Smooth muscle cell (in vitro differentiated cells): ENCODE results near the gene WNT16. TPM values are rescaled to one million over a fixed set of nuclear protein-coding genes. Genes with fewer than 3 reads are reported as not detected.

Experiments used
- DNase-seq: peaks from one replicate; lab custom pipeline; 2025; ENCODE audit not compliant: unreplicated experiment; lab: John Stamatoyannopoulos, UW
- H2AFZ ChIP-seq: fragments of 200-600 bp; sonication (generic); 2 replicates; pipeline ENCODE4 v1.6.0; 2016; ENCODE audit warnings: antibody characterized with exemption, low read depth, mild to moderate bottlenecking
- H3F3A ChIP-seq: fragments of 200-600 bp; sonication (generic); 2 replicates; pipeline ENCODE4 v1.6.0; 2017; ENCODE audit warnings: antibody characterized with exemption, low read depth
- H3K27ac ChIP-seq: fragments of 200-600 bp; sonication (generic); 2 replicates; pipeline ENCODE4 v1.5.1; 2016; ENCODE audit warnings: low read depth, mild to moderate bottlenecking
- H3K27me3 ChIP-seq: fragments of 200-600 bp; sonication (generic); 2 replicates; pipeline ENCODE4 v1.6.1; 2016; ENCODE audit warnings: low read depth, mild to moderate bottlenecking
- H3K36me3 ChIP-seq: fragments of 200-600 bp; sonication (generic); 2 replicates; pipeline ENCODE4 v1.5.1; 2016; ENCODE audit warnings: low read depth
- H3K4me1 ChIP-seq: fragments of 200-600 bp; sonication (generic); 2 replicates; pipeline ENCODE4 v1.5.1; 2016; ENCODE audit warnings: low read depth
- H3K4me2 ChIP-seq: fragments of 200-600 bp; sonication (generic); 2 replicates; pipeline ENCODE4 v1.6.0; 2016; ENCODE audit warnings: mild to moderate bottlenecking
- H3K4me3 ChIP-seq: fragments of 200-600 bp; sonication (generic); 2 replicates; pipeline ENCODE4 v1.5.1; 2016; ENCODE audit warnings: mild to moderate bottlenecking
- H3K79me2 ChIP-seq: fragments of 200-600 bp; sonication (generic); 2 replicates; pipeline ENCODE4 v1.6.0; 2016; ENCODE audit warnings: low read depth, mild to moderate bottlenecking
- H3K9ac ChIP-seq: fragments of 200-600 bp; sonication (generic); 2 replicates; pipeline ENCODE4 v1.6.0; 2016; ENCODE audit warnings: low read depth
- H3K9me3 ChIP-seq: fragments of 200-600 bp; sonication (generic); replicated peaks from 2 replicates; pipeline ENCODE4 v1.5.1; 2016; ENCODE audit warnings: low read depth
- H4K20me1 ChIP-seq: fragments of 200-600 bp; sonication (generic); 2 replicates; pipeline ENCODE4 v1.6.0; 2016; ENCODE audit warnings: low read depth
- CTCF ChIP-seq: fragments of 200-600 bp; sonication (generic); IDR thresholded peaks from 2 replicates; pipeline ENCODE4 v1.5.1; 2017; ENCODE audit warnings: borderline replicate concordance, mild to moderate bottlenecking, antibody characterized with exemption; ENCODE audit not compliant: insufficient read depth, poor library complexity, severe bottlenecking
- WGBS: methylation state at CpG from one replicate; pipeline ENCODE4 v1.1.7; 2016; ENCODE audit warnings: low lambda C conversion rate; 5-methylcytosine and 5-hydroxymethylcytosine counted together
- polyA plus RNA-seq: library from polyadenylated mRNA; unstranded; fragments of >200 nt; fragmentation: Nextera tagmentation; extraction: Ambion mirVana; gene quantifications from 2 replicates; pipeline ENCODE4 v1.2.1, GENCODE V29; 2016
- total RNA-seq: library from RNA; depleted of rRNA; stranded (reverse); fragments of >200 nt; gene quantifications from 2 replicates; pipeline ENCODE4 v1.2.3, GENCODE V29; 2014

Gene WNT16
- total and polyA plus RNA-seq, 2 experiments from 2014 or later, result 0.08 TPM; not detected in 1

- Histone ChIP-seq H3K4me1 (no peaks in the 10 kb centered on the region), H3F3A (peaks cover 14% of the 10 kb centered on the region), H3K9ac (no peak overlapping the region), H3K4me3 (no peak overlapping the region), H2AFZ (no peak overlapping the region), H3K36me3 (no peaks in the 10 kb centered on the region), H3K27ac (no peak overlapping the region), H3K79me2 (no peaks in the 10 kb centered on the region), H4K20me1 (no peaks in the 10 kb centered on the region), H3K4me2 (no peak overlapping the region), H3K27me3 (no peaks in the 10 kb centered on the region), H3K9me3 (no peaks in the 10 kb centered on the region)
- no peak for TF ChIP-seq CTCF
- DNase-seq, result no peak
Measured at GRCh38 chr7:121341933-121342332, 13.1 kb downstream of the WNT16 start.

- no peak overlapping the region for H3K4me2 ChIP-seq
- H3F3A ChIP-seq, result peaks cover 15% of the 10 kb centered on the region
- no peak for TF ChIP-seq CTCF
- H3K27ac ChIP-seq, result no peak overlapping the region
- DNase-seq, result no peak
- H3K36me3 ChIP-seq, result no peaks in the 10 kb centered on the region
- no peak overlapping the region for H3K4me3 ChIP-seq
- H3K9ac ChIP-seq, result no peak overlapping the region
- H3K79me2 ChIP-seq, result no peaks in the 10 kb centered on the region
- H4K20me1 ChIP-seq, result no peaks in the 10 kb centered on the region
- H3K4me1 ChIP-seq, result no peaks in the 10 kb centered on the region
- no peaks in the 10 kb centered on the region for H3K9me3 ChIP-seq
- no peak overlapping the region for H2AFZ ChIP-seq
- no peaks in the 10 kb centered on the region for H3K27me3 ChIP-seq
- WGBS, result 96% methylated on average over 4 of the region's 4 CpGs
Measured at GRCh38 chr7:121342631-121343030, 13.8 kb downstream of the WNT16 start.

GRCh38 chr7:121343302-121343701 lies 14.5 kb downstream of the WNT16 start:
- no peak overlapping the region for H3K27ac ChIP-seq
- H3K9me3 ChIP-seq, result no peaks in the 10 kb centered on the region
- H3F3A ChIP-seq, result peaks cover 15% of the 10 kb centered on the region
- H3K36me3 ChIP-seq, result no peaks in the 10 kb centered on the region
- TF ChIP-seq CTCF, result no peak
- H3K4me1 ChIP-seq, result no peaks in the 10 kb centered on the region
- H3K9ac ChIP-seq, result no peak overlapping the region
- no peaks in the 10 kb centered on the region for H3K27me3 ChIP-seq
- H3K79me2 ChIP-seq, result no peaks in the 10 kb centered on the region
- no peak overlapping the region for H3K4me2 ChIP-seq
- no peak for DNase-seq
- H4K20me1 ChIP-seq, result no peaks in the 10 kb centered on the region
- H3K4me3 ChIP-seq, result no peak overlapping the region
- no peak overlapping the region for H2AFZ ChIP-seq
- 93% methylated on average over 3 of the region's 3 CpGs for WGBS

GRCh38 chr7:121344093-121344492 lies 15.3 kb downstream of the WNT16 start:
- no peaks in the 10 kb centered on the region for H3K4me1 ChIP-seq
- WGBS, result 83% methylated on average over 2 of the region's 2 CpGs
- no peaks in the 10 kb centered on the region for H3K27me3 ChIP-seq
- no peak for DNase-seq
- H3K4me3 ChIP-seq, result no peak overlapping the region
- H3F3A ChIP-seq, result peaks cover 15% of the 10 kb centered on the region
- no peak overlapping the region for H3K9ac ChIP-seq
- H2AFZ ChIP-seq, result no peak overlapping the region
- no peaks in the 10 kb centered on the region for H3K79me2 ChIP-seq
- H3K4me2 ChIP-seq, result no peak overlapping the region
- no peaks in the 10 kb centered on the region for H3K36me3 ChIP-seq
- no peaks in the 10 kb centered on the region for H3K9me3 ChIP-seq
- H4K20me1 ChIP-seq, result no peaks in the 10 kb centered on the region
- TF ChIP-seq CTCF, result no peak
- no peak overlapping the region for H3K27ac ChIP-seq
